ENCODE data around the gene CCNQ. TPM values are rescaled to one million over a fixed set of nuclear protein-coding genes. Genes with fewer than 3 reads are reported as not detected.

Gene CCNQ
- total and polyA plus RNA-seq, 4 donors: 8.9 to 14.7 (median 9.8) TPM

DNA sequence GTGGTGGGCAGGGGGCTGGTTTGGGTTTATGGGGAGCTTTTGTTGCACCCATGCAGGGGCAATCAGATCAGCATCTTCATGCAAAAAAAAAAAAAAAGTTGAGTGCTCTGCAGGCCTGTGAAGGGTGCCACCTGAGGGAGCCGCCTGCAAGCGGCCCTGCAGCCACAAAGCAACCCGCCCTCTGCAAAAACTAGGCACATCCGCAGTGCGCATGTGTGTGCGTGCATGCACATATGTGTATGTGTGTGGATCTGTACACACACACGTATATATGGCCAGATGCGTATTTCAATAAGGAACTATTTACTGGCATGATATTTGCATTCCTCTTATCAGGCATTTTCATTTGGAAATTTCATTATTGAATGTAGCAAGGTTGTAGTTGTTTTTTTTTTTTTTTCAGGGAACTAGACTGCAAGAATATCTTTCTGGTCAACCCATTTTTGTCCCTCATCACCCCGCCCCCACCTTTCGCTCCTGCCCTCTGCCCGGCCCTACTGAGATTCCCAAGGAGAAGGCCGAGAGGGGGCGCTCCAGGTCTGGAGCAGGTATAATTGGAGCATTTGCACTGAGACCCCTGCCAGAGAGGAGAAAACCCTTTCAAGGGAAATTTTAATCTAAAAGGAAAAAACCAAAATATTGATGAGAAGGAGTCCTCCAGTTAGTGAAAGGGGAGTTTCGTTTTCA, 18.1 kb downstream of the CCNQ start (continued):
- TF ChIP-seq HNF4G (IDR thresholded peaks at IDR 0.05): no peak

- peaks cover 0 to 2% (median 0%) of the 10 kb centered on the region in 4 donors for H3K27me3 ChIP-seq (ENCODE audit: control insufficient read depth in 4 of 4, insufficient read depth in 4 of 4, low read length in 3 of 4)
- TF ChIP-seq, protein P1, sequence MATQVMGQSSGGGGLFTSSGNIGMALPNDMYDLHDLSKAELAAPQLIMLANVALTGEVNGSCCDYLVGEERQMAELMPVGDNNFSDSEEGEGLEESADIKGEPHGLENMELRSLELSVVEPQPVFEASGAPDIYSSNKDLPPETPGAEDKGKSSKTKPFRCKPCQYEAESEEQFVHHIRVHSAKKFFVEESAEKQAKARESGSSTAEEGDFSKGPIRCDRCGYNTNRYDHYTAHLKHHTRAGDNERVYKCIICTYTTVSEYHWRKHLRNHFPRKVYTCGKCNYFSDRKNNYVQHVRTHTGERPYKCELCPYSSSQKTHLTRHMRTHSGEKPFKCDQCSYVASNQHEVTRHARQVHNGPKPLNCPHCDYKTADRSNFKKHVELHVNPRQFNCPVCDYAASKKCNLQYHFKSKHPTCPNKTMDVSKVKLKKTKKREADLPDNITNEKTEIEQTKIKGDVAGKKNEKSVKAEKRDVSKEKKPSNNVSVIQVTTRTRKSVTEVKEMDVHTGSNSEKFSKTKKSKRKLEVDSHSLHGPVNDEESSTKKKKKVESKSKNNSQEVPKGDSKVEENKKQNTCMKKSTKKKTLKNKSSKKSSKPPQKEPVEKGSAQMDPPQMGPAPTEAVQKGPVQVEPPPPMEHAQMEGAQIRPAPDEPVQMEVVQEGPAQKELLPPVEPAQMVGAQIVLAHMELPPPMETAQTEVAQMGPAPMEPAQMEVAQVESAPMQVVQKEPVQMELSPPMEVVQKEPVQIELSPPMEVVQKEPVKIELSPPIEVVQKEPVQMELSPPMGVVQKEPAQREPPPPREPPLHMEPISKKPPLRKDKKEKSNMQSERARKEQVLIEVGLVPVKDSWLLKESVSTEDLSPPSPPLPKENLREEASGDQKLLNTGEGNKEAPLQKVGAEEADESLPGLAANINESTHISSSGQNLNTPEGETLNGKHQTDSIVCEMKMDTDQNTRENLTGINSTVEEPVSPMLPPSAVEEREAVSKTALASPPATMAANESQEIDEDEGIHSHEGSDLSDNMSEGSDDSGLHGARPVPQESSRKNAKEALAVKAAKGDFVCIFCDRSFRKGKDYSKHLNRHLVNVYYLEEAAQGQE (IDR thresholded peaks at IDR 0.05): no peak
- TF ChIP-seq, protein P2, sequence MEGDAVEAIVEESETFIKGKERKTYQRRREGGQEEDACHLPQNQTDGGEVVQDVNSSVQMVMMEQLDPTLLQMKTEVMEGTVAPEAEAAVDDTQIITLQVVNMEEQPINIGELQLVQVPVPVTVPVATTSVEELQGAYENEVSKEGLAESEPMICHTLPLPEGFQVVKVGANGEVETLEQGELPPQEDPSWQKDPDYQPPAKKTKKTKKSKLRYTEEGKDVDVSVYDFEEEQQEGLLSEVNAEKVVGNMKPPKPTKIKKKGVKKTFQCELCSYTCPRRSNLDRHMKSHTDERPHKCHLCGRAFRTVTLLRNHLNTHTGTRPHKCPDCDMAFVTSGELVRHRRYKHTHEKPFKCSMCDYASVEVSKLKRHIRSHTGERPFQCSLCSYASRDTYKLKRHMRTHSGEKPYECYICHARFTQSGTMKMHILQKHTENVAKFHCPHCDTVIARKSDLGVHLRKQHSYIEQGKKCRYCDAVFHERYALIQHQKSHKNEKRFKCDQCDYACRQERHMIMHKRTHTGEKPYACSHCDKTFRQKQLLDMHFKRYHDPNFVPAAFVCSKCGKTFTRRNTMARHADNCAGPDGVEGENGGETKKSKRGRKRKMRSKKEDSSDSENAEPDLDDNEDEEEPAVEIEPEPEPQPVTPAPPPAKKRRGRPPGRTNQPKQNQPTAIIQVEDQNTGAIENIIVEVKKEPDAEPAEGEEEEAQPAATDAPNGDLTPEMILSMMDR (IDR thresholded peaks at IDR 0.05; ENCODE audit: low read depth, low read length, missing input control): no peak
- TF ChIP-seq FOXA2 (IDR thresholded peaks at IDR 0.05): no peak
- no peak for TF ChIP-seq RXRA (IDR thresholded peaks at IDR 0.05)
- TF ChIP-seq FOXA1 (IDR thresholded peaks at IDR 0.05): no peak
- TF ChIP-seq, protein P3, sequence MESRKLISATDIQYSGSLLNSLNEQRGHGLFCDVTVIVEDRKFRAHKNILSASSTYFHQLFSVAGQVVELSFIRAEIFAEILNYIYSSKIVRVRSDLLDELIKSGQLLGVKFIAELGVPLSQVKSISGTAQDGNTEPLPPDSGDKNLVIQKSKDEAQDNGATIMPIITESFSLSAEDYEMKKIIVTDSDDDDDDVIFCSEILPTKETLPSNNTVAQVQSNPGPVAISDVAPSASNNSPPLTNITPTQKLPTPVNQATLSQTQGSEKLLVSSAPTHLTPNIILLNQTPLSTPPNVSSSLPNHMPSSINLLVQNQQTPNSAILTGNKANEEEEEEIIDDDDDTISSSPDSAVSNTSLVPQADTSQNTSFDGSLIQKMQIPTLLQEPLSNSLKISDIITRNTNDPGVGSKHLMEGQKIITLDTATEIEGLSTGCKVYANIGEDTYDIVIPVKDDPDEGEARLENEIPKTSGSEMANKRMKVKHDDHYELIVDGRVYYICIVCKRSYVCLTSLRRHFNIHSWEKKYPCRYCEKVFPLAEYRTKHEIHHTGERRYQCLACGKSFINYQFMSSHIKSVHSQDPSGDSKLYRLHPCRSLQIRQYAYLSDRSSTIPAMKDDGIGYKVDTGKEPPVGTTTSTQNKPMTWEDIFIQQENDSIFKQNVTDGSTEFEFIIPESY (IDR thresholded peaks at IDR 0.05): no peak
- TF ChIP-seq, protein P4, sequence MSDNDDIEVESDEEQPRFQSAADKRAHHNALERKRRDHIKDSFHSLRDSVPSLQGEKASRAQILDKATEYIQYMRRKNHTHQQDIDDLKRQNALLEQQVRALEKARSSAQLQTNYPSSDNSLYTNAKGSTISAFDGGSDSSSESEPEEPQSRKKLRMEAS (IDR thresholded peaks at IDR 0.05): no peak
- TF ChIP-seq RAD21 (IDR thresholded peaks at IDR 0.05): no peak
- no peak for TF ChIP-seq GABPA (IDR thresholded peaks at IDR 0.05 in 1 of 2, conservative IDR thresholded peaks at IDR 0.05 in 1 of 2)
- no peak for TF ChIP-seq TAF1 (conservative IDR thresholded peaks at IDR 0.05)
- no peak for TF ChIP-seq EGR1 (IDR thresholded peaks at IDR 0.05; ENCODE audit: low read depth in 2 of 2)
- no peak for TF ChIP-seq HNF4A (conservative IDR thresholded peaks at IDR 0.05)
- TF ChIP-seq JUND (IDR thresholded peaks at IDR 0.05): no peak
- TF ChIP-seq, protein P5, sequence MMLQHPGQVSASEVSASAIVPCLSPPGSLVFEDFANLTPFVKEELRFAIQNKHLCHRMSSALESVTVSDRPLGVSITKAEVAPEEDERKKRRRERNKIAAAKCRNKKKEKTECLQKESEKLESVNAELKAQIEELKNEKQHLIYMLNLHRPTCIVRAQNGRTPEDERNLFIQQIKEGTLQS (IDR thresholded peaks at IDR 0.05): no peak
- TF ChIP-seq YY1 (IDR thresholded peaks at IDR 0.05): no peak
- no peak for TF ChIP-seq SP1 (IDR thresholded peaks at IDR 0.05)
- TF ChIP-seq NR2F2 (IDR thresholded peaks at IDR 0.05): no peak
- 80% methylated on average over 2 of the region's 2 CpGs for WGBS
- no peaks in the 10 kb centered on the region for H3K9me3 ChIP-seq (ENCODE audit: control insufficient read depth in 4 of 4, low read length in 3 of 4)
- DNase-seq (ENCODE audit: low spot score): no peak
- H3K4me1 ChIP-seq (ENCODE audit: control insufficient read depth in 4 of 4, insufficient read depth in 4 of 4, low read length in 3 of 4): peaks cover 0 to 1% (median 0%) of the 10 kb centered on the region in 4 donors
- no peak overlapping the region for H3K27ac ChIP-seq (ENCODE audit: low read depth in 1 of 2, low read length in 2 of 2)
- no peaks in the 10 kb centered on the region for H3K36me3 ChIP-seq (ENCODE audit: control insufficient read depth in 4 of 4, insufficient read depth in 3 of 4, low read depth in 1 of 4, low read length in 3 of 4)
- H3K9ac ChIP-seq (ENCODE audit: low read depth in 1 of 2, low read length in 2 of 2): no peak overlapping the region
- H3K4me3 ChIP-seq (ENCODE audit: low read depth in 1 of 3, low read length in 3 of 3): no peak overlapping the region
Measured at GRCh38 chrX:153578889-153579288, 20.1 kb downstream of the CCNQ start.

Data from liver (tissue), 9 donors.